AG04449 (cell line): ENCODE results near the gene EEFSEC.

ENCODE experiments used
- CTCF ChIA-PET: fragments of 350-600 bp; formaldehyde crosslinking; extraction: SDS; loops from one replicate; lab custom pipeline; 2021; ENCODE audit warnings: antibody characterized with exemption; lab: Yijun Ruan, JAX
- POLR2A ChIA-PET: fragments of 400-600, 350-600 bp; formaldehyde crosslinking; extraction: SDS; loops from one replicate; lab custom pipeline; 2020; ENCODE audit warnings: antibody characterized with exemption, inconsistent platforms; lab: Yijun Ruan, JAX
- DNase-seq: peaks from one replicate; pipeline ENCODE4 v3.0.0-alpha.2; 2010; ENCODE audit warnings: low read depth, low spot score
- H3K4me3 ChIP-seq: 2 replicates; pipeline ENCODE4 v1.5.1; 2011; ENCODE audit warnings: low read depth, mild to moderate bottlenecking, control low read depth, low read length
- TF ChIP-seq, protein P1 (sequence below): IDR thresholded peaks from one replicate; pipeline ENCODE4 v1.5.1; 2011; ENCODE audit warnings: mild to moderate bottlenecking, moderate library complexity, low read length, control low read depth, inconsistent platforms; ENCODE audit not compliant: insufficient read depth; ENCODE audit errors: missing control alignments

The EEFSEC gene

DNA sequence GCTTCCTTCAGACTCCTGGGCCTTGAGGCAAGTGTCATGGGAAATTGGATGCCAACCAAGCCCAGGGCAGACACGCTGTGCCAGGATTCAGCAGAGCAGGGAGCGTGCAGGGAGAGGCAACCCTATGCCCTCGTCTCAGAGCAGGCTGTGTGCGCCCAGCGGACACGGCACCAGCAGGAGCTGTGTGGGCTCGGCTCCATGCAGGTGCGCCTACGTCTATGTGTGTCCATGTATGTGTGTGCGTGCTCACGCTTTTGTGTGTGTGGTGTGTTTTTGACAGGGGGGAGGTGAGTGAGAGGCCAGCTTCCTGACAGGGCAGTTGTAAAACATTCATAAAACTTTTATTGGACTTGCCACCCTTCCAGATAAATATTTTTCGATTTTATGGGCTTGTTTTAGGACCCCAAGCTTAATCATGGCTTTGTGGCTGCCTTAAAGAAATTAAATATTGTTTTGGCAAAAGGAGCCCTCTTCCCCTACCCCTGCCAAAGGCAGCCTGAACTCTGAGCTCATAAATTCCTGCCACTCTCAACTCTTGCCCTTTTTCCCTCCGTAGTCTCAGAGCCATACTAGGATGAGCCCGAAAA is 229.0 kb downstream of the EEFSEC start:
- POLR2A ChIA-PET, result no interaction called here
- no peak for DNase-seq

DNA sequence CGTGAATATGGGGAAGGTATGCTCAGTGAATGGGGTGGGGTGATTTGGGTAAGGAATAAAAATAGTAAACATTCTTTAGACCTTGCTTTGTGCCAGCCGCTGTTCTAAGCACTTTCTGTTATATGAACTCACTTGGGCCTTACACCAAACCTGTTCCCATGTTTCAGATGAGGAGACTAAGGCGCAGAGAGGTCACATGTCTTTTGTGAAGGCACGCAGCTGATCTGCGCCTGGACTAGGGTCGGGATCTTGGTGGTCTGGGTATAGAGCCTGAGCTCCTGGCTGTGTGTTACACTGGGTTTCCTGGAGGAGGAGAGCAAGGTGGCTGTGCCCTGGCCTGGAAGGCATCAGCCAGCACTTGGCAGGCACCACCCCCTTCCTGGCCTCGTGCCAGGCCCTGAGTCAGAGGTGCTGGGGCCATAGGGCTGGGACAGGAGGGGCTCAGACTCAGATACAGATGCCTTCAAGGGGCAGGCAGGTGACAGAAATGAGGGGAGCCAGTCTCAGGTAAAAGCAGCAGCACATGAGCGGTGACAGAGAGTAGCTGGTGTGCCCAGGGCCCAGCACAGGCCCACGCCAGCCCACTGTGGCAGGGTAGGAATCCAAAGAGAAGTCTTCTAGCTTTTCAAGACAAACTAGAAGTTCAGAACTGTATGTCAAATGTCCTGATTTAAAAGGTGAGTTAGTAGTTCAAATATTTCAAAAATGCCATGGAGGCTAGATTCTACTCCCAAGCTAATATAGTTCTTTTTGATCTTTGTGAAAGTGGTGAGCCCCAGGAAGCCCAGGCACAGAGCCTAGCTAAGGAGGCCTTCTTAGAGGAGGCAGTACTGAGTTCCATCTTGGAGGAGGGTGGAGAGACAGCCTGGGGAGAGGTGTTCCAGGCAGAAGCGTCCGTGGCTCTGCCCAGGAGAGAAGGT is 230.3 kb downstream of the EEFSEC start:
- ChIA-PET CTCF (interaction anchor here (0.7 to 2.4 kb wide), 4 partner anchors 9 to 225 kb away, joined by 3 to 9 read pairs (median 4); no protein-coding TSS in a partner anchor), POLR2A (no interaction called here)
- no peak for DNase-seq
- H3K4me3 ChIP-seq, result no peak overlapping the region
- TF ChIP-seq, protein P1, sequence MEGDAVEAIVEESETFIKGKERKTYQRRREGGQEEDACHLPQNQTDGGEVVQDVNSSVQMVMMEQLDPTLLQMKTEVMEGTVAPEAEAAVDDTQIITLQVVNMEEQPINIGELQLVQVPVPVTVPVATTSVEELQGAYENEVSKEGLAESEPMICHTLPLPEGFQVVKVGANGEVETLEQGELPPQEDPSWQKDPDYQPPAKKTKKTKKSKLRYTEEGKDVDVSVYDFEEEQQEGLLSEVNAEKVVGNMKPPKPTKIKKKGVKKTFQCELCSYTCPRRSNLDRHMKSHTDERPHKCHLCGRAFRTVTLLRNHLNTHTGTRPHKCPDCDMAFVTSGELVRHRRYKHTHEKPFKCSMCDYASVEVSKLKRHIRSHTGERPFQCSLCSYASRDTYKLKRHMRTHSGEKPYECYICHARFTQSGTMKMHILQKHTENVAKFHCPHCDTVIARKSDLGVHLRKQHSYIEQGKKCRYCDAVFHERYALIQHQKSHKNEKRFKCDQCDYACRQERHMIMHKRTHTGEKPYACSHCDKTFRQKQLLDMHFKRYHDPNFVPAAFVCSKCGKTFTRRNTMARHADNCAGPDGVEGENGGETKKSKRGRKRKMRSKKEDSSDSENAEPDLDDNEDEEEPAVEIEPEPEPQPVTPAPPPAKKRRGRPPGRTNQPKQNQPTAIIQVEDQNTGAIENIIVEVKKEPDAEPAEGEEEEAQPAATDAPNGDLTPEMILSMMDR, result no peak

More for the DNA sequence above, 229.0 kb downstream of the EEFSEC start:
- TF ChIP-seq, protein P1, result no peak
- CTCF ChIA-PET, result interaction anchor here (1.5 kb wide), 2 partner anchors 12 to 226 kb away, joined by 3 to 4 read pairs; no protein-coding TSS in a partner anchor
- no peak overlapping the region for H3K4me3 ChIP-seq

DNA sequence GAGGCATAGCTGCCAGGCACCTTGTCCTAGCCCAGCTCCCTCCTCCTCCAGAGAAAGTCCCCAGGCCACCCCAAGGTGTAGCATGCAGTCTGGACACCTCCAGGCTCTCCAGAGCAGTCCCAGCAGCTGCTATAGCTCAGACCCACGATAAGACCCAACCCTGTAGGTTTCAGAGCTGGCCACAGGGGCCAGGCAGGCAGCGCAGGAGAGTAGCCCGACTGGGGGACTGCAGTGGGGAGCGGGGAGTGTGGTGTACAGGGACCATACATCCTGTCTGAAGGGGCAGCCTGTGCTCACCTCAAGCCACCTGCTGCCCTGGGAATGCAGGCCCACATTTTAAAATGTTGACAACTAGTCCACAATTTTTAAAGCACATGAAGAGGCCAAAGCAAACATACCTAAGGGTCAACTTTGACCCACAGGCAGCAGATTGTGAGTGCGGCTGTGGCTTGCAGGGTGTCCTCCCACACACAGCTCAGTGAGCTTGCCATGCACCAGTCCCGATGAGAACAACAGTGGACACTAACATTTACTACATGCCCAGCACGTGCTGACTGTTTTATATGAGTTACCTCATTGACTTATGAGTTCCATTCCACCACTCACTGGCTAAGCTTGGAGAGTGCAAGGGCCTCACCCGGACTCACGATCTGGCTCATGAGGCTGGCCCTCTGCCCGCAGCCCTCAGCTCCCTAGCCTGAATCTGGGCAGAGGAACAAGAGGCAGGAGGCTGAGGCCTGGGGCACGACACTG is 232.0 kb downstream of the EEFSEC start:
- H3K4me3 ChIP-seq, result no peak overlapping the region
- CTCF ChIA-PET, result interaction anchor here (1.1 to 2.4 kb wide), 3 partner anchors 7 to 224 kb away, joined by 3 to 9 read pairs (median 4); no protein-coding TSS in a partner anchor
- no peak for DNase-seq
- POLR2A ChIA-PET, result no interaction called here
- TF ChIP-seq, protein P1, result no peak

DNA sequence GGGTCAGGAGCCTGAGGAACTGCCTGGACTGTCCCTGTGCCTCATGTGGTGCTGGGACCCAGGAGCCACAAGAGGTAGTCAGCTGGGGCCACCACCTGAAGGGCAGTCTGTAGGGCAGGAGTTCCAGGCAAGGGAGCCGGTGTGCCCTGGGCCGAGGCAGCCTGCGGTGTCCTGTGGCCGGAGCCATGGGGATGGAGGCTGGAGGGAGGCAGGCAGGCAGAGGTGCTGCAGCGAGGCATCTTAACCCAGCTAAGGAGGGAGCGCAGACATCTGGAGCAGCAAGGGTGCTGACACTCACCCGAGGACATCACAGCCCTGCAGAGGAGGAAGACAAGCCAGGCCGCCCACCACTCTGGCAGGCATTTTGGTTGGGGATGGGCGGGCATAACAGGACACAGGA is 235.7 kb downstream of the EEFSEC start:
- TF ChIP-seq, protein P1, result no peak
- ChIA-PET CTCF (interaction anchor here (1.4 kb wide), 1 partner anchor 9 kb away, joined by 3 read pairs; no protein-coding TSS in a partner anchor), POLR2A (no interaction called here)
- no peak overlapping the region for H3K4me3 ChIP-seq
- no peak for DNase-seq

DNA sequence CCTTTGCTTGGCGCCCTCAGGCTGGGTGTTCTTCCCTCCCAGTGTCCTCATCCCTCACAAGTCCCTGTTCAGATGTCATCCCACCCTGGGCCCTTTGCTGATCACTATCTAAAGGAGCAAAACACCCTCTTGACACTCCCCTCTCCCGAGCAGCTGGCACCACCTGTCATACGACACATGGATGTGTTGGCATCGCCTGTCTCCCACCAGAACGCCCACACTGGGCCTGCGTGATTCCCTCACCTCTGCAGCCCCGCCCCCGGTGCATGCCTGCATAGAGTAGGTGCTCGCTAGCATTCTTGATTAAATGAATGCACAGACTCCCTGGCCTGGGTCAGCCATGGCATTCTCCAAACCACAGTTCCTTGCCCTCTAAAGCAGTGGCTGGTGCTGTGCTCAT is 237.6 kb downstream of the EEFSEC start:
- TF ChIP-seq, protein P1, result no peak
- no peak for DNase-seq
- no peak overlapping the region for H3K4me3 ChIP-seq
- ChIA-PET CTCF (no interaction called here), POLR2A (no interaction called here)

DNA sequence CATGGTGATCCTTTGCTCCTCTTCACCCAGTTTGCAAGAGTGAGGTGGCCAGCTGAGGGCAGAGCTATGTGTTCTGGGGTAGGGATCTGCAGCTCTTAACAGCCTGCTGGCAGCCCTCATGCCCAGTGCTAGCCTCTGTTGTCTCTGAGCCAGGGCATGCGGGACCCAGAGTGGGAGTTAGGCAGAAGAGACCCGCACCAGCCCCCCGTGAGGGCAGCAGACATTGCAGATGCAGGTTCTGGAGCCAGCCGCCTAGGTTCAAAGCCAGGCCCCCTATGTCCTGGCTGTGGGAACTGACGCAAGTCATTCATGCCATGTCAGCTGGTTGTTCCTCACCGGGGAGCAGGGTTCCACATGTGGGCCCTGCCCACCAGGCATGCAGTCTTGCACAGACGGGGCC is 238.7 kb downstream of the EEFSEC start:
- CTCF ChIA-PET, result interaction anchor here (1.8 kb wide), 1 partner anchor 8 kb away, joined by 4 read pairs; no protein-coding TSS in a partner anchor
- TF ChIP-seq, protein P1, result no peak
- POLR2A ChIA-PET, result no interaction called here

More for the DNA sequence above, 238.7 kb downstream of the EEFSEC start:
- DNase-seq, result no peak
- no peak overlapping the region for H3K4me3 ChIP-seq
